ENCODE data around the gene EVC2. TPM values are rescaled to one million over a fixed set of nuclear protein-coding genes. Genes with fewer than 3 reads are reported as not detected.

EVC2 gene
- total and polyA plus RNA-seq, 2 of the 4 experiments (the other 2 are of a cell fraction): 2.7 to 5.9 TPM

- dilution Hi-C loops (cut with HindIII; ENCODE audit: low sequenced_read_pairs, unreplicated experiment): no loop called here
- no peak overlapping the region for H2AK5ac ChIP-seq (ENCODE audit: low read depth, low read length)
- no peaks in the 10 kb centered on the region for H3K27me3 ChIP-seq (ENCODE audit: control insufficient read depth, insufficient read depth, low read length)
- no peak overlapping the region for H2AFZ ChIP-seq (replicated peaks; ENCODE audit: low read length, poor library complexity)
- no peak for TF ChIP-seq CEBPB (IDR thresholded peaks at IDR 0.05; ENCODE audit: low read depth, low read length)
- TF ChIP-seq BHLHE40 (IDR thresholded peaks at IDR 0.05; ENCODE audit: low read depth, low read length): no peak
- no peak for TF ChIP-seq MXI1 (IDR thresholded peaks at IDR 0.05; ENCODE audit: borderline replicate concordance, low read depth, low read length)
- no peak for TF ChIP-seq NFE2L2 (IDR thresholded peaks at IDR 0.05; ENCODE audit: low read depth, low read length)
- TF ChIP-seq SMC3 (IDR thresholded peaks at IDR 0.05; ENCODE audit: low read depth, low read length): no peak
- TF ChIP-seq CHD1 (IDR thresholded peaks at IDR 0.05; ENCODE audit: low read depth, low read length): no peak
- TF ChIP-seq FOS (IDR thresholded peaks at IDR 0.05; ENCODE audit: low read depth, low read length): no peak
- no peak for TF ChIP-seq CTCF (conservative IDR thresholded peaks at IDR 0.05; ENCODE audit: low read depth, low read length)
- no peak for TF ChIP-seq USF2 (IDR thresholded peaks at IDR 0.05; ENCODE audit: low read depth, low read length)
- no peak for TF ChIP-seq RAD21 (IDR thresholded peaks at IDR 0.05; ENCODE audit: low read length)
- no peak for TF ChIP-seq MAZ (IDR thresholded peaks at IDR 0.05; ENCODE audit: borderline replicate concordance, low read depth, low read length)
- no peak for TF ChIP-seq MAFK (IDR thresholded peaks at IDR 0.05; ENCODE audit: low read depth, low read length)
- no peak for TF ChIP-seq RCOR1 (IDR thresholded peaks at IDR 0.05; ENCODE audit: insufficient replicate concordance, low read length)
- no peak for TF ChIP-seq POLR2A (IDR thresholded peaks at IDR 0.05; ENCODE audit: low read depth, low read length)
- TF ChIP-seq RFX5 (IDR thresholded peaks at IDR 0.05; ENCODE audit: low read depth, low read length): no peak
- TF ChIP-seq ELK1 (IDR thresholded peaks at IDR 0.05; ENCODE audit: borderline replicate concordance, low read depth, low read length): no peak
- no peaks in the 10 kb centered on the region for H3K9me3 ChIP-seq (ENCODE audit: control insufficient read depth, insufficient read depth, low read length)
- no peak overlapping the region for H3K27ac ChIP-seq (ENCODE audit: insufficient read depth, low read length)
- CTCF ChIA-PET: no interaction called here
- no peak overlapping the region for H2BK15ac ChIP-seq (ENCODE audit: low read depth, low read length)
- no peak overlapping the region for H2BK20ac ChIP-seq (ENCODE audit: low read depth, low read length)
- peaks cover 6% of the 10 kb centered on the region for H3K9me1 ChIP-seq (ENCODE audit: insufficient read depth, low read length)
- H3K79me1 ChIP-seq (ENCODE audit: low read depth in 1 of 2, low read length in 2 of 2): no peaks in the 10 kb centered on the region; a peak in 1 of 4 replicates
- no peak overlapping the region for H3K23ac ChIP-seq (ENCODE audit: low read depth, low read length)
- no peaks in the 10 kb centered on the region for H3K4me1 ChIP-seq (ENCODE audit: control insufficient read depth, insufficient read depth, low read length)
- ATAC-seq (ENCODE audit: low read depth) (no peak), DNase-seq (no peak)
- H4K91ac ChIP-seq (ENCODE audit: insufficient read depth, low read depth, low read length): no peak overlapping the region
- no peak overlapping the region for H3K18ac ChIP-seq (ENCODE audit: low read depth, low read length)
- WGBS, 2 experiments (ENCODE audit: extremely low coverage in 2 of 2, insufficient read length in 1 of 2): no CpG with 5 or more reads among the region's 3 CpGs
- H3K56ac ChIP-seq (ENCODE audit: extremely low read depth, insufficient read depth, low read length): no peak overlapping the region
- H3K4me2 ChIP-seq (ENCODE audit: low read depth, low read length): no peak overlapping the region
- H4K8ac ChIP-seq (ENCODE audit: low read depth in 2 of 2, low read length in 2 of 2): no peak overlapping the region
- peaks cover 34% of the 10 kb centered on the region for H3K36me3 ChIP-seq (ENCODE audit: control insufficient read depth, insufficient read depth, low read length)
- in situ Hi-C loops (cut with MboI; ENCODE audit: low sequenced_read_pairs): no loop called here
- H3K4ac ChIP-seq (ENCODE audit: low read depth, low read length): no peak overlapping the region
- H4K5ac ChIP-seq (ENCODE audit: low read depth, low read length): no peak overlapping the region
- no peak overlapping the region for H3K4me3 ChIP-seq (ENCODE audit: insufficient read depth, low read depth, low read length)
- no TSS peak for BruUV-seq (replicated peaks)
- no peak overlapping the region for H3K9ac ChIP-seq (ENCODE audit: low read depth, low read length)
- intact Hi-C loops (cut with micrococcal nuclease): no loop called here
- no peak overlapping the region for H2BK120ac ChIP-seq (ENCODE audit: low read depth, low read length)
- no peak overlapping the region for H3K14ac ChIP-seq (replicated peaks; ENCODE audit: low read depth, low read length)
- POLR2A ChIA-PET (ENCODE audit: unreplicated experiment): no interaction called here
- no peak overlapping the region for H2BK5ac ChIP-seq (ENCODE audit: low read depth, low read length, poor library complexity, severe bottlenecking)
- no peak overlapping the region for H2AK9ac ChIP-seq (replicated peaks; ENCODE audit: low read depth, low read length, poor library complexity)
- H4K20me1 ChIP-seq (ENCODE audit: insufficient read depth, low read length): no peaks in the 10 kb centered on the region
Observed at GRCh38 chr4:5650040-5650439, 58.3 kb downstream of the EVC2 start.

Data from IMR-90 (cell line).